Measurements from ENCODE around the gene CCDC6.

DNA sequence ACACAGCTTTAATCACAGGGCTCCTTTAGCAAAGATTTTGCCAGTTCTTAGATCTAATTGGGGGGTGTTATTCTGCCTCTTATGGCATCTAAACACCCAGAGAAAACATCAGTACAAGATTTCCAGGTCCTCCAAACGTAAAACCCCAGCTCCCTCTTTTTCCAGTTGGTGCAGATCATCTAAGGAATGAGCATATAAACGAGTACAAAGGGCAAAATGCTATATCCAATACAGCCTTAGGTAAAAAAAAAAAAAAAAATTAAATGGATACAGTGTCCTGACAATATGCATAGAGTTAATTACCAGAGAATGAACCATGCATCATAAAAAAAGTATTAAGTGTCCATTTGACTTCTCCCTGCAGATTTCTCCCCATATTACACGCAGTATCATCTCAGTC, 50.3 kb downstream of the CCDC6 start:
- TF ChIP-seq, protein P1, sequence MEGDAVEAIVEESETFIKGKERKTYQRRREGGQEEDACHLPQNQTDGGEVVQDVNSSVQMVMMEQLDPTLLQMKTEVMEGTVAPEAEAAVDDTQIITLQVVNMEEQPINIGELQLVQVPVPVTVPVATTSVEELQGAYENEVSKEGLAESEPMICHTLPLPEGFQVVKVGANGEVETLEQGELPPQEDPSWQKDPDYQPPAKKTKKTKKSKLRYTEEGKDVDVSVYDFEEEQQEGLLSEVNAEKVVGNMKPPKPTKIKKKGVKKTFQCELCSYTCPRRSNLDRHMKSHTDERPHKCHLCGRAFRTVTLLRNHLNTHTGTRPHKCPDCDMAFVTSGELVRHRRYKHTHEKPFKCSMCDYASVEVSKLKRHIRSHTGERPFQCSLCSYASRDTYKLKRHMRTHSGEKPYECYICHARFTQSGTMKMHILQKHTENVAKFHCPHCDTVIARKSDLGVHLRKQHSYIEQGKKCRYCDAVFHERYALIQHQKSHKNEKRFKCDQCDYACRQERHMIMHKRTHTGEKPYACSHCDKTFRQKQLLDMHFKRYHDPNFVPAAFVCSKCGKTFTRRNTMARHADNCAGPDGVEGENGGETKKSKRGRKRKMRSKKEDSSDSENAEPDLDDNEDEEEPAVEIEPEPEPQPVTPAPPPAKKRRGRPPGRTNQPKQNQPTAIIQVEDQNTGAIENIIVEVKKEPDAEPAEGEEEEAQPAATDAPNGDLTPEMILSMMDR (IDR thresholded peaks at IDR 0.05) = no peak
- no peak for TF ChIP-seq POLR2A (IDR thresholded peaks at IDR 0.05)
